Activated CD8-positive, alpha-beta memory T cell treated with anti-CD3 and anti-CD28 coated beads, Interleukin-2, amount 50 U/mL, for 24 hours (primary cell): ENCODE data around the gene EFCAB6.
"Not testable (repeated sequence)": the region's sequence is repeated elsewhere in the genome, so short reads cannot be mapped to it uniquely, and the experiment has no call there.

Experiments used
- DNase-seq: peaks from one replicate; pipeline ENCODE4 v3.0.0-alpha.2; 2020; ENCODE audit errors: extremely low read depth

Gene EFCAB6

GRCh38 chr22:43706151-43706550 is 106.0 kb downstream of the EFCAB6 start:
- no peak for DNase-seq

GRCh38 chr22:43704051-43704450 is 108.1 kb downstream of the EFCAB6 start:
- no peak for DNase-seq

DNA sequence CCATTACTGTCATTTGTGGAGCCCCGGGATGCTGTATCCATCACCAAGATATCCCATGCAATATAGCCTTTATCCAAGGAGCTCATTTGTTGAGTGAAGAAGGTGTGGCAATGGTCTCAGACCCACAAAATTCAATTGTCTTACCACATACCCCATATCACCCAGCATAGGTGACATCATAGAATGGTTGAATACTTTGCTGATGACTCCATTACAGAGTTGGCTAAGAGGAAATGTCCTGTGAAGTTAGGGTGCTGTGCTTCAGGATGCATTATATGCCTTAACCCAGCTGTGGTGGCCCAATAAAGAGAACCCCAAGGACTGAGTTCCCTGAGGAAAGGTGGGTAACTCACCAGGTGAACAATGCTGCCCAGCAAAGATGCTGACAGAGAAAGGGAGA is 113.7 kb downstream of the EFCAB6 start:
- no peak for DNase-seq

- DNase-seq = no peak
These were observed 114.2 kb downstream of the EFCAB6 start for GRCh38 chr22:43697894-43698293.

DNA sequence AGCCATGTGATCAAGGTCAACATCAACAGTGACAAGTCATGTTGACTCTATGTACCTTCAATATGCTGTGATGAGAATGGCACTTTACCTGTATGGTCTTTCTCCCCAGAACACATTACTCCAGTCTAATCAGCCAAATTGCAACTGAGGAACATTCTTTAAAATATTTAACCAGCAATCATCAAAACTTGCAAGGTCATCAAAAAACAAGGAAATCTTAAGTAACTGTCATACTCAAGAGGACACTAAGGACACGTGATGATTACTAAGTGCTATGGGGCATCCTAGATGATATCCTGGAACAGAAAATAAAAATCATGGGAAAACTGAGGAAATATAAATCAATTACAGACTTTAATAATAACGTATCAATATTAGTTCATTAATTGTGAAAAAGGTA is 118.9 kb downstream of the EFCAB6 start:
- DNase-seq = no peak

- no peak for DNase-seq
These were observed 122.7 kb downstream of the EFCAB6 start for GRCh38 chr22:43689356-43689755.

- no peak for DNase-seq
These were observed 129.3 kb downstream of the EFCAB6 start for GRCh38 chr22:43682851-43683250.

DNA sequence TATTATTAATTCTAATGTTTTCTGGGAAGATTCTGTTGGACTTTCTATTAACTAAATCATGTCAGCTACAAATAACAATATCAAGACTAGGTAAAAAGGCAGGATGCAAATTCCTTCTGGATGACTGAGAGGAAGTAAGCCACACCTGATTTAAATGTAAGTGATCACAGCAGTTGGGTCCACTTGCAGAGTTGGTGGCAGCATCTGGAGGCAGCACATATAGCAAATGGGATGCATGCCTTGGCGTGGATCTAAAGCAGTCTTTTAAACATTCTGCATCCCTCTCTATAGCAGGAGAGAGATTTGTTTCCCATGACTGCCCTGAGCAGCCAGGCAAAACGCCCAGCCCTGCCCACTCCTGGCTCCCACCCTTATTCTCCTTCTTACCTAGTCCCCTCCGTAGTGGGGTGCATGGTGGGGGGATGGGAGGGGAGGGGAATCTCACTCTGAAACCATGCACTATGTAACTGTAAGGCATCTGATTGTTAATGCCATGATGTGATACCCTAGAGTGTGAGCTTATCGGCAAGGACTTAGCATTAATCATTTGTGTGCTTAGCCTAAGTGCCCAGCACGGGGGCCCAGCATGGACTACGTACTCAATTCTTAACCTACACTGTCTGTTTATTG is 130.3 kb downstream of the EFCAB6 start:
- no peak for DNase-seq

GRCh38 chr22:43670513-43670912 is 141.6 kb downstream of the EFCAB6 start:
- no peak for DNase-seq

GRCh38 chr22:43669190-43669589 is 142.9 kb downstream of the EFCAB6 start:
- no peak for DNase-seq

DNA sequence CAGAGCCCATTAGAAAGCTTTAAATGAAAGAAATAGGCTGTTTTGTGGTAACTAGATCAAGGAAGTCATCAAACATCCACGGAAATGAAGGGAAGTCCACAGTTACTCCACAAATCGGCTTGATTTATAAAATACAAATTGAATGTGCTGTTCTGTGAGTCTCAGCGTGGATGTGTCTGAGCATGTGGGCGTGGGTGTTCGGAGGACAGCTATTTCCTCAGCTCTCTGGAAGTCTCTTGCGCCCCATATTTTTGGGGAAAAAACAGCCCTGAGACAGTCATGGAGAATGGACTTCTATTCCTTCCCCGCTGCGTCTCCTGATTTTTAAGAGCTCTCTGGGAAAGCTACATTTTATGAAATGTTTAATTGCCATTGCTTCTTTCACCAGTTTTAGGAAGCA is 144.4 kb downstream of the EFCAB6 start:
- DNase-seq = no peak

DNA sequence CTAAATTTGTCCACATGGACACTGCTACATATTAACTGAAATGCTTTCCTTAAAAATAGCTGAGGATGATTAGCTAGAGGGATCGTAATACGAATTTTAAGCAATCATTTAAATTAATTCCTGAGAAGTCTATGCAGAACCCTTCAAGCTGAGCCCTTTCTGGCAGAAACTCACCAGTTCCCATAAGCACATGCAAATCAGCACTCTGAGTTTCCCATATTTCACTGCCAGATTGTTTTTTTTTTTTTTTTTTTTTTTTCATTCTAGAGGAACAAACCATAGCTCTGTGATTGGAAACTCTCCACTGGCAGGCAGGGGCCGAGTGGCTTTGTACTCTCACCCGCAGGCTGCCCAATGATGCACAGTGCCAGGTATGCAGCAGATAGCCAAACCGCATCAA is 145.6 kb downstream of the EFCAB6 start:
- DNase-seq = no peak

DNA sequence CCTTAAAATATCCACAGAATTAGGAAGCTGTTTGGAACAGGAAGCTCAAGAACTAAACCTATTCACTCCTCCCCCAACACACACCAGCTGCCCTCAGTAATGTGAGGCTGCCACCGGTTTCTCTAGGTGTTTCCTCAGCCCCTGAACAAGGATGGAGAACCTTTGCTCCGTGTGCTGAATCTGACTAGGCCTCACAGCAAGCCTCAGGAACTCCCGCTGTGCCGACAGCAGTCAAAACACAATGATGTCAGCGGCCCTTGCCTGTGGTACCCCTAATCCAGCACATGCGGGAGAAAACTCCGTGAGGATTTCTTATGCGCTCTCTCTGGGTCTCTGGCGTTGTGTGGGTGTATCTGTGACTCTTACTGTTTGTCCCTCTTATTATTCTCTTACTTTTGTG is 153.3 kb downstream of the EFCAB6 start:
- no peak for DNase-seq

GRCh38 chr22:43656581-43656980 is 155.5 kb downstream of the EFCAB6 start:
- DNase-seq = not testable (repeated sequence)

DNA sequence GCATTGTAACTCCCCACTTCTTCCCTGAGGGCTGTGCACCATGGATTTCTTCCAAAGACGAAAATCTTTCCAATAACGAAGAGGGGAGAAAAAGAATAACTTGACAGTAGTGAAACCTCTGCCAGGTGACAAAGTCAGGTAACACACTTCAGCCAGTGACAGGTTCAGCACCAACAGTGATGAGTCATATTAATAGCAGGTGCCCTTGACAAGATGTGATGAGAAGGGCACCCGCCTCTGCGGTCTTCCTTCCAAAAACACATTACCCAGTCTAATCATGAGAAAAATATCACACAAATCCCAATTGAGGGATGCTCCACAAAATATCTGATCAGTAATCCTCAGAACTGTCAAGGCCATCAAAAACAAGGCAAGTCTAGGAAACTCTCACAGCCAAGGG is 157.8 kb downstream of the EFCAB6 start:
- DNase-seq = no peak

- DNase-seq = no peak
These were observed 159.3 kb downstream of the EFCAB6 start for GRCh38 chr22:43652845-43653244.

DNA sequence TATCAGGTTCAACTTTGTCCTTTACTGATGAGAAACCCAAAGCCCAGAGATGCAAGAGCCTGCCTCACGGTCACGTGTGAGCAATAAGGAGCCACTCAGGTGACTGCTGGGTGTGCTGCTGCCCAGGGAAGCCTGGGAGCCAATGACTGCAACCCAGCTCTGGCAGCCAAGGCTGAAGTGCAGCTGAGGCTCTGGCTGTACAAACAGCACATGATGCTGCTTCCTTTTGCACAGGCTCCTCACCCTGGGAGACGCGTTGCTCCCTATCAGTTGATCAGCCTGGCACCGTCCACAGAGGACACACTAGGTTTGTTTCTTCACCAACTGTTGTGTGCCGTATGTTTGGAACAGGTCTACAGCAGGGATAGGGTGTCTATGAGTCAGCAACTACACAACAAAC is 168.7 kb downstream of the EFCAB6 start:
- no peak for DNase-seq

DNA sequence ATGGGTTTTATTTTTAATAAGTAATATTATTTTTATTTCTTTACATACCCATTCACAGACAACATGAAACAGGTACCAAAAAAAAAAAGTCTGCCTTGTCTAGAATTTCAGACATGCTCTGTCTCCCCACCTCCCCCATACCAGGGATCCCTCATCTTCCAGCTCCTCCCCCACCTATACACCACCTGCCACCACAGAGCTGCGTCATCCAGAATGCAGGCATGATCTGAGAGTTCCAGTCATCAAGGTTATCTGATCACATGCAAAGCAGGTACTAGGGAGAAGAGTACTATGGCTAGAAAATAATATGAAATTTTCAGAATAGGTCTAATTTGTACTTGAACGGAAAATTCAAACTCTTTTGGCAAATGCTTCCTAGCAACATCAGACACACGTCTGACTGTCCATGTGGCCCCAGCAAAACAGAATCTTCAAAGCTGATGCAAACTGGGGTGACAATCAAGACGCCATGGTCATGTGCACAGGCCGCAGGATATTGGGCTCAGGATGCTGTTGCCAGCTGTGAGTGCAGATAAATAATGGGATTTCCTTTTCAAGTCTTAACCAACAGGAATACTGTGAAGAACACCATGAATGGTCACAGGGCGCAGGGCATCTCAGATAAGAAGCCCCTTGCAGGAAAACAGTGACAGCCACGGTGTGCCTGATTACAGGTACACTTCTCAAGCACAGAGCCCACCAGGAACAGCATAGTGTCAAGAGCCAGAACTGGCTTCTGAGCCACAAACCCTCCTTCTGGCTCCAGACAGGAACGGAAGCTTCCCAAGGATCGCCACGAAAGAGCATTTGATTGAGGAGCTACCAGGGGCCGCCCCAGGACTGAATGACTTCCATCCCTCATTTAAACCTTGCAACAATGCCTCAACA is 169.5 kb downstream of the EFCAB6 start:
- no peak for DNase-seq

DNA sequence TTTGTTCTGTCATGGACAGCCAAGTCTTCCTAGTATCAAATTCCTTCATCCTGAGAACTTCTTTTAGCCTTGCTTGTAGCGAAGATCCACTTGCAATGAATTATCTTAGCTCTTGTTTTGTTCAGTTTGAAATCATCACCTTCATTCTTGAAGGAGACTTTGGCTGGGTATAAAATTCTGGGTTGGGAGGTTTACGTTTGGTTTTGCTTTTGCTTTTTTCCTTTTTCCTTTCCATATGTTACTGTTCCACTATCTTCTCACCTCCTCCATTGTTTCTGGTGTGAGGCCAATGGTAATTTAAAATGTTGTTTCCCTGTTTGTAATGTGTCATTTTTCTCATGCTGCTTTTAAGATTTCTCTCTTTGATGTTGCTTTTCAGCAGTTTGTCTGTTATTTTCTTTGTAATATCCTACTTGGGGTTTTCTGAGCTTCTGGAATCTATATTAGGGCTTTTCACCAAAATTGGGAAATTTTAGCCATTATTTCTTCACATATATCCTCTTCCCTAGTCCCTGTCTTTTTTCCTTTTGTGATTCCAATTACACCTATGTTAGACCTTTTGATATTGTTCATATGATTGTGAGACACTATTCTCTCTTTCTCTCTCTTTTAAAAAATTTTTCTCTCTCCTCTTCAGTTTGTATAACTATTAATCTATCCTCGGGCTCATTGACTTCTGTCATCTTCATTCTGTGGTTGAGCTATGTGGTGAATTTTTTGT is 172.7 kb downstream of the EFCAB6 start:
- no peak for DNase-seq

- DNase-seq = no peak
These were observed 174.5 kb downstream of the EFCAB6 start for GRCh38 chr22:43637275-43638260.

DNA sequence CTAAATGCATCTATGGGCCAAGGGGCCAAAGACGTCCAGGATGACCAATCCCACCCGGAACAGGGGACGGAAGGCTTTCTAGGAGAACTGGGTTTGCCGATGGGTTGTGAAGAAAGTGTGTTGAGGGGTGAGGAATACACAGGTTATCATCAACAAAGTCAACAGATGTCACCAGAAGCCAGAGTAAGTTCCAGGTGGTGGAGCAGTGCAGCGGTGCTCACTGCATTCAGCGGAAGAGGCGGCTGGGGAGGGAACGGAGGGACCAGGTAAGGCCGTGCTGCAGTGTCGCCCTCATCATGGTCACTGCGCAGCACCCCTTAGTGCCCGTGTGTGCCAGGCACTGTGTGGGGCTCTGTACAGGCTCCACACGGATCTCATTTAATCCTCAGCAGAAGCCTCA is 176.0 kb downstream of the EFCAB6 start:
- DNase-seq = no peak

DNA sequence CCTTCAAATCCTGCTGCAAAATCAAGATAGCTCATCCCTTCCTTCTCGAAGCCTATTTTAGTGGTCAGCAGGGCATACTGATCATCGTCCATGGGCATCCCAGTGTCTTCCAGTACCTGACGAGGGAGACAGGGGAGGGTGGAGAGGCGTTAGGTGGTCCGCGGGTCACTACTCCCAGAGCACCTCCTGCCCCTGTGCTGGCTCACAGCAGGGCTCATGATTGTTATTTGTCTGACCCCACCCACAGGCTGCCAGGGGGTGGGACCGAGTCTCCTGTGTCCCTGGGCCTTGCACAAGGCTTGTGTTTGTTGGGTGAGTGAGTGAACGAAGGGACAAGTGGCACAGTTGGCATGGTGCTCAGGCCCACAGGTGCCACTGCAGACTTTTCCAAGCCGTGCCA is 177.0 kb downstream of the EFCAB6 start:
- no peak for DNase-seq
